Neural cell (in vitro differentiated cells): ENCODE results near the gene ITFG1.

Source experiments
- EP300 ChIP-seq: fragments of 450-650 bp; conservative IDR thresholded peaks from 2 replicates; pipeline ENCODE4 v1.6.1; 2014; ENCODE audit warnings: antibody characterized with exemption, mild to moderate bottlenecking, moderate library complexity; ENCODE audit not compliant: poor library complexity, severe bottlenecking
- TF ChIP-seq, protein P1 (sequence below): IDR thresholded peaks from 2 replicates; pipeline ENCODE4 v1.6.1; 2012; ENCODE audit warnings: borderline replicate concordance
- TF ChIP-seq, protein P2 (sequence below): fragments of 450-650 bp; IDR thresholded peaks from 2 replicates; pipeline ENCODE4 v1.5.1; 2014; ENCODE audit warnings: antibody characterized with exemption, mild to moderate bottlenecking, moderate library complexity; ENCODE audit not compliant: poor library complexity, severe bottlenecking

DNA sequence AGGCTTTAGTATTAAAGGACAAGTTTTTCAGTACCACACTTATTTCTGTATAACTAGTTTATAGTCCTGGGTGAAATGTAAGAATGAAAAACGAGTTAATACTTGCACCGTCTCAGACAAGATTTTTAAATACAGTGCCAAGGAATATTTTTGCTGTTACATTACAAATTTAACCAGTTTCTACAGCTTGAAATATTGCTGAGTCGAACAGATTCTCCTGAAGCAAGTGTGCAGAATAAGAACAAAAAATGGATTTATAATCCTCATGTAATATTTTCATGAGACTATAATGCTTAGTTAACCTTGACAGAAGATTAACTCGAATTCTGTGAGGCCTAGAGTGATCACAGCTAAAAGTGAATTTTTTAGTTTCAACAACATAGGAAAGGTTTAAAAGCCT lies 320.2 kb downstream of the ITFG1 start:
- TF ChIP-seq, protein P1, sequence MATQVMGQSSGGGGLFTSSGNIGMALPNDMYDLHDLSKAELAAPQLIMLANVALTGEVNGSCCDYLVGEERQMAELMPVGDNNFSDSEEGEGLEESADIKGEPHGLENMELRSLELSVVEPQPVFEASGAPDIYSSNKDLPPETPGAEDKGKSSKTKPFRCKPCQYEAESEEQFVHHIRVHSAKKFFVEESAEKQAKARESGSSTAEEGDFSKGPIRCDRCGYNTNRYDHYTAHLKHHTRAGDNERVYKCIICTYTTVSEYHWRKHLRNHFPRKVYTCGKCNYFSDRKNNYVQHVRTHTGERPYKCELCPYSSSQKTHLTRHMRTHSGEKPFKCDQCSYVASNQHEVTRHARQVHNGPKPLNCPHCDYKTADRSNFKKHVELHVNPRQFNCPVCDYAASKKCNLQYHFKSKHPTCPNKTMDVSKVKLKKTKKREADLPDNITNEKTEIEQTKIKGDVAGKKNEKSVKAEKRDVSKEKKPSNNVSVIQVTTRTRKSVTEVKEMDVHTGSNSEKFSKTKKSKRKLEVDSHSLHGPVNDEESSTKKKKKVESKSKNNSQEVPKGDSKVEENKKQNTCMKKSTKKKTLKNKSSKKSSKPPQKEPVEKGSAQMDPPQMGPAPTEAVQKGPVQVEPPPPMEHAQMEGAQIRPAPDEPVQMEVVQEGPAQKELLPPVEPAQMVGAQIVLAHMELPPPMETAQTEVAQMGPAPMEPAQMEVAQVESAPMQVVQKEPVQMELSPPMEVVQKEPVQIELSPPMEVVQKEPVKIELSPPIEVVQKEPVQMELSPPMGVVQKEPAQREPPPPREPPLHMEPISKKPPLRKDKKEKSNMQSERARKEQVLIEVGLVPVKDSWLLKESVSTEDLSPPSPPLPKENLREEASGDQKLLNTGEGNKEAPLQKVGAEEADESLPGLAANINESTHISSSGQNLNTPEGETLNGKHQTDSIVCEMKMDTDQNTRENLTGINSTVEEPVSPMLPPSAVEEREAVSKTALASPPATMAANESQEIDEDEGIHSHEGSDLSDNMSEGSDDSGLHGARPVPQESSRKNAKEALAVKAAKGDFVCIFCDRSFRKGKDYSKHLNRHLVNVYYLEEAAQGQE, result no peak
- TF ChIP-seq, protein P2, sequence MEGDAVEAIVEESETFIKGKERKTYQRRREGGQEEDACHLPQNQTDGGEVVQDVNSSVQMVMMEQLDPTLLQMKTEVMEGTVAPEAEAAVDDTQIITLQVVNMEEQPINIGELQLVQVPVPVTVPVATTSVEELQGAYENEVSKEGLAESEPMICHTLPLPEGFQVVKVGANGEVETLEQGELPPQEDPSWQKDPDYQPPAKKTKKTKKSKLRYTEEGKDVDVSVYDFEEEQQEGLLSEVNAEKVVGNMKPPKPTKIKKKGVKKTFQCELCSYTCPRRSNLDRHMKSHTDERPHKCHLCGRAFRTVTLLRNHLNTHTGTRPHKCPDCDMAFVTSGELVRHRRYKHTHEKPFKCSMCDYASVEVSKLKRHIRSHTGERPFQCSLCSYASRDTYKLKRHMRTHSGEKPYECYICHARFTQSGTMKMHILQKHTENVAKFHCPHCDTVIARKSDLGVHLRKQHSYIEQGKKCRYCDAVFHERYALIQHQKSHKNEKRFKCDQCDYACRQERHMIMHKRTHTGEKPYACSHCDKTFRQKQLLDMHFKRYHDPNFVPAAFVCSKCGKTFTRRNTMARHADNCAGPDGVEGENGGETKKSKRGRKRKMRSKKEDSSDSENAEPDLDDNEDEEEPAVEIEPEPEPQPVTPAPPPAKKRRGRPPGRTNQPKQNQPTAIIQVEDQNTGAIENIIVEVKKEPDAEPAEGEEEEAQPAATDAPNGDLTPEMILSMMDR, result no peak
- no peak for TF ChIP-seq EP300
